HepG2 (cell line): ENCODE results near the gene C3orf52. TPM values are rescaled to one million over a fixed set of nuclear protein-coding genes. Genes with fewer than 3 reads are reported as not detected.

Experiments
- PPARG ChIP-seq: conservative IDR thresholded peaks from 2 replicates; pipeline ENCODE4 v1.6.1; 2016; ENCODE audit warnings: missing biosample characterization, missing genetic modification reagents
- ZNF570 ChIP-seq: sonication (generic); formaldehyde crosslinking; IDR thresholded peaks from 2 replicates; pipeline ENCODE4 v1.4.0; 2020; ENCODE audit warnings: mild to moderate bottlenecking, missing genetic modification reagents, borderline replicate concordance
- ZNF577 ChIP-seq: sonication (generic); formaldehyde crosslinking; IDR thresholded peaks from 2 replicates; pipeline ENCODE4 v1.4.0; 2020; ENCODE audit warnings: mild to moderate bottlenecking, low read depth, missing genetic modification reagents, borderline replicate concordance
- ZNF772 ChIP-seq: sonication (generic); formaldehyde crosslinking; IDR thresholded peaks from 2 replicates; pipeline ENCODE4 v1.5.0; 2020; ENCODE audit warnings: mild to moderate bottlenecking, missing genetic modification reagents
- ZNF83 ChIP-seq: sonication (generic); formaldehyde crosslinking; IDR thresholded peaks from 2 replicates; pipeline ENCODE4 v1.4.0; 2020; ENCODE audit warnings: missing genetic modification reagents, mild to moderate bottlenecking, borderline replicate concordance
- microRNA counts: library from miRNA; unstranded; fragments of <30 nt; microRNA quantifications from one replicate; lab custom pipeline; 2015
- microRNA-seq: library from miRNA; unstranded; fragments of <30 nt; microRNA quantifications from one replicate; pipeline ENCODE4, GENCODE V29; 2020
- polyA plus RNA-seq, 8 experiments: library from polyadenylated mRNA; depleted of rRNA in 3 of 8; stranded (reverse) in 7 of 8; unstranded in 1 of 8; fragments of >200 nt; fragmentation: Illumina TruSeq in 4 of 8; extraction: Trizol in 4 of 8; gene quantifications; 2 replicates each; pipeline versions ENCODE4 v1.2.1 to v1.2.3, GENCODE V29; 2011 to 2016; ENCODE audit warnings: low read depth in 4 of 8, missing spikeins in 1 of 8, mixed read lengths in 1 of 8; ENCODE audit not compliant: insufficient read depth in 1 of 8
- small RNA-seq, 3 experiments: library from RNA; depleted of rRNA; stranded (forward); fragments of <200 nt; gene quantifications; one replicate each; pipeline ENCODE3, GENCODE V24; 2012; ENCODE audit warnings: low read depth in 2 of 3, low replicate concordance in 1 of 3; ENCODE audit not compliant: insufficient read length in 3 of 3, insufficient read depth in 2 of 3
- total RNA-seq, 5 experiments: library from RNA; depleted of rRNA; stranded (reverse); fragments of >200 nt; fragmentation: Illumina TruSeq; extraction: Trizol; gene quantifications; 2 replicates each; pipeline ENCODE4 v1.2.3, GENCODE V29; 2016; ENCODE audit warnings: low read depth in 1 of 5
- TF ChIP-seq, protein P1 (sequence below): sonication (generic); formaldehyde crosslinking; IDR thresholded peaks from 2 replicates; pipeline ENCODE4 v1.4.0; 2020; ENCODE audit warnings: missing genetic modification reagents
- TF ChIP-seq, protein P2 (sequence below): sonication (generic); formaldehyde crosslinking; IDR thresholded peaks from 2 replicates; pipeline ENCODE4 v1.4.0; 2020; ENCODE audit warnings: mild to moderate bottlenecking, missing genetic modification reagents, borderline replicate concordance

Gene C3orf52
- total and polyA plus RNA-seq, 2 of the 13 experiments (the other 11 are each of a cell fraction or from before 2014, with no cell fraction given), result 0.79 to 1.2 TPM

- TF ChIP-seq, protein P1, sequence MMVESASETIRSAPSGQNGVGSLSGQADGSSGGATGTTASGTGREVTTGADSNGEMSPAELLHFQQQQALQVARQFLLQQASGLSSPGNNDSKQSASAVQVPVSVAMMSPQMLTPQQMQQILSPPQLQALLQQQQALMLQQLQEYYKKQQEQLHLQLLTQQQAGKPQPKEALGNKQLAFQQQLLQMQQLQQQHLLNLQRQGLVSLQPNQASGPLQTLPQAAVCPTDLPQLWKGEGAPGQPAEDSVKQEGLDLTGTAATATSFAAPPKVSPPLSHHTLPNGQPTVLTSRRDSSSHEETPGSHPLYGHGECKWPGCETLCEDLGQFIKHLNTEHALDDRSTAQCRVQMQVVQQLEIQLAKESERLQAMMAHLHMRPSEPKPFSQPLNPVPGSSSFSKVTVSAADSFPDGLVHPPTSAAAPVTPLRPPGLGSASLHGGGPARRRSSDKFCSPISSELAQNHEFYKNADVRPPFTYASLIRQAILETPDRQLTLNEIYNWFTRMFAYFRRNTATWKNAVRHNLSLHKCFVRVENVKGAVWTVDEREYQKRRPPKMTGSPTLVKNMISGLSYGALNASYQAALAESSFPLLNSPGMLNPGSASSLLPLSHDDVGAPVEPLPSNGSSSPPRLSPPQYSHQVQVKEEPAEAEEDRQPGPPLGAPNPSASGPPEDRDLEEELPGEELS, result no peak
- TF ChIP-seq, protein P2, sequence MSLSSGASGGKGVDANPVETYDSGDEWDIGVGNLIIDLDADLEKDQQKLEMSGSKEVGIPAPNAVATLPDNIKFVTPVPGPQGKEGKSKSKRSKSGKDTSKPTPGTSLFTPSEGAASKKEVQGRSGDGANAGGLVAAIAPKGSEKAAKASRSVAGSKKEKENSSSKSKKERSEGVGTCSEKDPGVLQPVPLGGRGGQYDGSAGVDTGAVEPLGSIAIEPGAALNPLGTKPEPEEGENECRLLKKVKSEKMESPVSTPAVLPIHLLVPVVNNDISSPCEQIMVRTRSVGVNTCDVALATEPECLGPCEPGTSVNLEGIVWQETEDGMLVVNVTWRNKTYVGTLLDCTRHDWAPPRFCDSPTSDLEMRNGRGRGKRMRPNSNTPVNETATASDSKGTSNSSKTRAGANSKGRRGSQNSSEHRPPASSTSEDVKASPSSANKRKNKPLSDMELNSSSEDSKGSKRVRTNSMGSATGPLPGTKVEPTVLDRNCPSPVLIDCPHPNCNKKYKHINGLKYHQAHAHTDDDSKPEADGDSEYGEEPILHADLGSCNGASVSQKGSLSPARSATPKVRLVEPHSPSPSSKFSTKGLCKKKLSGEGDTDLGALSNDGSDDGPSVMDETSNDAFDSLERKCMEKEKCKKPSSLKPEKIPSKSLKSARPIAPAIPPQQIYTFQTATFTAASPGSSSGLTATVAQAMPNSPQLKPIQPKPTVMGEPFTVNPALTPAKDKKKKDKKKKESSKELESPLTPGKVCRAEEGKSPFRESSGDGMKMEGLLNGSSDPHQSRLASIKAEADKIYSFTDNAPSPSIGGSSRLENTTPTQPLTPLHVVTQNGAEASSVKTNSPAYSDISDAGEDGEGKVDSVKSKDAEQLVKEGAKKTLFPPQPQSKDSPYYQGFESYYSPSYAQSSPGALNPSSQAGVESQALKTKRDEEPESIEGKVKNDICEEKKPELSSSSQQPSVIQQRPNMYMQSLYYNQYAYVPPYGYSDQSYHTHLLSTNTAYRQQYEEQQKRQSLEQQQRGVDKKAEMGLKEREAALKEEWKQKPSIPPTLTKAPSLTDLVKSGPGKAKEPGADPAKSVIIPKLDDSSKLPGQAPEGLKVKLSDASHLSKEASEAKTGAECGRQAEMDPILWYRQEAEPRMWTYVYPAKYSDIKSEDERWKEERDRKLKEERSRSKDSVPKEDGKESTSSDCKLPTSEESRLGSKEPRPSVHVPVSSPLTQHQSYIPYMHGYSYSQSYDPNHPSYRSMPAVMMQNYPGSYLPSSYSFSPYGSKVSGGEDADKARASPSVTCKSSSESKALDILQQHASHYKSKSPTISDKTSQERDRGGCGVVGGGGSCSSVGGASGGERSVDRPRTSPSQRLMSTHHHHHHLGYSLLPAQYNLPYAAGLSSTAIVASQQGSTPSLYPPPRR, result no peak
- TF ChIP-seq ZNF577 (CRISPR knock-in tag), result no peak
- no peak for TF ChIP-seq PPARG (CRISPR knock-in tag)
- no peak for TF ChIP-seq ZNF772 (CRISPR knock-in tag)
- TF ChIP-seq ZNF570 (CRISPR knock-in tag), result no peak
- TF ChIP-seq ZNF83 (CRISPR knock-in tag), result no peak
Observed at GRCh38 chr3:112167758-112168157, 81.6 kb downstream of the C3orf52 start (continued).

MicroRNA genes within 50 kb of the gene (microRNA counts, 767-probe panel; counts per million panel counts)
- not detected for microRNA hsa-miR-567 (lab: Ali Mortazavi, UCI)

Small RNAs within 50 kb of the gene (microRNA-seq; reads per million reads assigned to microRNA genes)
- gene MIR567, result not detected

Small RNAs within 50 kb of the gene (small RNA-seq; reads per million reads assigned to genes)
- 0 reads per million in 3 experiments for gene MIR567

Other genes with a start within 250 kb of the C3orf52 start
- gene PHLDB2, start 227.1 kb upstream of the C3orf52 start, total RNA-seq (2016; rRNA removed; fragmentation: Illumina TruSeq; extraction: Trizol), result 21.5 and 23.6 TPM in 2 replicates
- 8.4 and 8.7 TPM in 2 replicates for gene PHLDB2, start 227.1 kb upstream of the C3orf52 start, polyA plus RNA-seq (2011; rRNA removed)
- 50.2 and 84.8 TPM in 2 replicates for gene ABHD10, start 107.4 kb upstream of the C3orf52 start, total RNA-seq (2016; rRNA removed; fragmentation: Illumina TruSeq; extraction: Trizol)
- 16.7 and 22.8 TPM in 2 replicates for gene ABHD10, start 107.4 kb upstream of the C3orf52 start, polyA plus RNA-seq (2011; rRNA removed)
- 0.80 and 0.91 TPM in 2 replicates for gene TAGLN3, start 87.5 kb upstream of the C3orf52 start, total RNA-seq (2016; rRNA removed; fragmentation: Illumina TruSeq; extraction: Trizol)
- gene TAGLN3, start 87.5 kb upstream of the C3orf52 start, polyA plus RNA-seq (2011; rRNA removed), result 0.51 and 0.60 TPM in 2 replicates
- not detected in 2 replicates for gene TMPRSS7, start 51.7 kb upstream of the C3orf52 start, total RNA-seq (2016; rRNA removed; fragmentation: Illumina TruSeq; extraction: Trizol)
- gene TMPRSS7, start 51.7 kb upstream of the C3orf52 start, polyA plus RNA-seq (2011; rRNA removed), result not detected in 2 replicates
- not detected in 2 replicates for gene GCSAM, start 46.9 kb downstream of the C3orf52 start, total RNA-seq (2016; rRNA removed; fragmentation: Illumina TruSeq; extraction: Trizol)
- not detected in 2 replicates for gene GCSAM, start 46.9 kb downstream of the C3orf52 start, polyA plus RNA-seq (2011; rRNA removed)
- not detected in 2 replicates for gene SLC9C1, start 207.8 kb downstream of the C3orf52 start, total RNA-seq (2016; rRNA removed; fragmentation: Illumina TruSeq; extraction: Trizol)
- gene SLC9C1, start 207.8 kb downstream of the C3orf52 start, polyA plus RNA-seq (2011; rRNA removed), result not detected in 2 replicates
- gene CD200, start 246.8 kb downstream of the C3orf52 start, total RNA-seq (2016; rRNA removed; fragmentation: Illumina TruSeq; extraction: Trizol), result not detected in 2 replicates
- not detected in 2 replicates for gene CD200, start 246.8 kb downstream of the C3orf52 start, polyA plus RNA-seq (2011; rRNA removed)